Thyroid gland (tissue), 4 donors: ENCODE measurements around the gene DKC1. TPM values are rescaled to one million over a fixed set of nuclear protein-coding genes. Genes with fewer than 3 reads are reported as not detected.
A peak's percentile ranks its signal among the peaks of the same experiment; 100 is the strongest.

Source experiments
- DNase-seq, 2 donors: peaks; one replicate each; pipeline ENCODE4 v3.0.0-alpha.2; 2019
- H3K27ac ChIP-seq, 3 donors: fragments of 200-600 bp; sonication (generic); 1 replicate in 2 of 3; 2 replicates in 1 of 3; pipeline ENCODE4 v1.5.1; 2016 to 2019; ENCODE audit warnings: mild to moderate bottlenecking in 1 of 3, moderate library complexity in 1 of 3
- H3K27me3 ChIP-seq: fragments of 200-600 bp; sonication (generic); one replicate; pipeline ENCODE4 v1.5.1; 2019
- H3K36me3 ChIP-seq, 2 donors: fragments of 200-600 bp; sonication (generic); one replicate each; pipeline ENCODE4 v1.5.1; 2016 to 2019
- H3K4me1 ChIP-seq, 2 donors: fragments of 200-600 bp; sonication (generic); one replicate each; pipeline ENCODE4 v1.5.1; 2017 to 2019
- H3K4me3 ChIP-seq, 3 donors: fragments of 200-600 bp; sonication (generic); replicated peaks in 1 of 3; 1 replicate in 2 of 3; 2 replicates in 1 of 3; pipeline ENCODE4 v1.5.1; 2016; ENCODE audit warnings: mild to moderate bottlenecking in 1 of 3
- H3K9me3 ChIP-seq: fragments of 200-600 bp; sonication (generic); one replicate; pipeline ENCODE4 v1.5.1; 2017
- POLR2A ChIP-seq, 2 donors: fragments of 450-650 bp; IDR thresholded peaks; one replicate each; pipeline ENCODE4 v1.6.1; 2017; ENCODE audit warnings: antibody characterized with exemption in 2 of 2, mild to moderate bottlenecking in 2 of 2, moderate library complexity in 1 of 2
- WGBS, 2 donors: methylation state at CpG; one replicate each; pipeline ENCODE4 v1.1.5; 2017; 5-methylcytosine and 5-hydroxymethylcytosine counted together
- intact Hi-C: fragments of 100-400 bp; cut with DNase I; formaldehyde crosslinking; loops from one replicate; pipeline ENCODE4 v1.15.1; 2023
- total RNA-seq, 4 donors: library from RNA; depleted of rRNA; stranded (reverse); fragments of >200 nt; gene quantifications; one replicate each; pipeline ENCODE4 v1.2.3, GENCODE V29; 2016
- TF ChIP-seq, protein P1 (sequence below), 6 experiments: fragments of 200-600 bp in 3 of 6; fragments of 450-650 bp in 3 of 6; sonication (generic) in 3 of 6; IDR thresholded peaks; one replicate each; pipeline ENCODE4 v1.5.1; 2016 to 2019; ENCODE audit warnings: antibody characterized with exemption in 6 of 6, mild to moderate bottlenecking in 2 of 6, inconsistent platforms in 1 of 6, moderate library complexity in 1 of 6

DKC1 gene
- total RNA-seq, 4 donors from 2014 or later, result 33.8 to 41.5 (median 35.2) TPM

- 65 to 76% methylated on average over 6 of the region's 6 CpGs for WGBS, 2 donors
- Histone ChIP-seq H3K4me1 (no peaks in the 10 kb centered on the region), H3K9me3 (no peaks in the 10 kb centered on the region), H3K27ac (no peak overlapping the region), H3K36me3 (no peaks in the 10 kb centered on the region), H3K4me3 (no peak overlapping the region), H3K27me3 (no peaks in the 10 kb centered on the region)
- intact Hi-C loops, result no loop called here
- no peak for DNase-seq
- TF ChIP-seq POLR2A (IDR thresholded peaks at IDR 0.05), result no peak
- TF ChIP-seq, protein P1, sequence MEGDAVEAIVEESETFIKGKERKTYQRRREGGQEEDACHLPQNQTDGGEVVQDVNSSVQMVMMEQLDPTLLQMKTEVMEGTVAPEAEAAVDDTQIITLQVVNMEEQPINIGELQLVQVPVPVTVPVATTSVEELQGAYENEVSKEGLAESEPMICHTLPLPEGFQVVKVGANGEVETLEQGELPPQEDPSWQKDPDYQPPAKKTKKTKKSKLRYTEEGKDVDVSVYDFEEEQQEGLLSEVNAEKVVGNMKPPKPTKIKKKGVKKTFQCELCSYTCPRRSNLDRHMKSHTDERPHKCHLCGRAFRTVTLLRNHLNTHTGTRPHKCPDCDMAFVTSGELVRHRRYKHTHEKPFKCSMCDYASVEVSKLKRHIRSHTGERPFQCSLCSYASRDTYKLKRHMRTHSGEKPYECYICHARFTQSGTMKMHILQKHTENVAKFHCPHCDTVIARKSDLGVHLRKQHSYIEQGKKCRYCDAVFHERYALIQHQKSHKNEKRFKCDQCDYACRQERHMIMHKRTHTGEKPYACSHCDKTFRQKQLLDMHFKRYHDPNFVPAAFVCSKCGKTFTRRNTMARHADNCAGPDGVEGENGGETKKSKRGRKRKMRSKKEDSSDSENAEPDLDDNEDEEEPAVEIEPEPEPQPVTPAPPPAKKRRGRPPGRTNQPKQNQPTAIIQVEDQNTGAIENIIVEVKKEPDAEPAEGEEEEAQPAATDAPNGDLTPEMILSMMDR (IDR thresholded peaks at IDR 0.05), result no peak
Measured at GRCh38 chrX:154719132-154719675, 43.5 kb upstream of the DKC1 start.

- no peaks in the 10 kb centered on the region for H3K4me1 ChIP-seq
- no peak for DNase-seq
- no peak overlapping the region for H3K27ac ChIP-seq
- TF ChIP-seq, protein P1 (IDR thresholded peaks at IDR 0.05), result no peak
- TF ChIP-seq POLR2A (IDR thresholded peaks at IDR 0.05), result no peak
- no peaks in the 10 kb centered on the region for H3K9me3 ChIP-seq
- WGBS, 2 donors, result 72 to 100% methylated on average over 4 of the region's 4 CpGs
- intact Hi-C loops, result no loop called here
- H3K27me3 ChIP-seq, result no peaks in the 10 kb centered on the region
- H3K36me3 ChIP-seq, result no peaks in the 10 kb centered on the region
- no peak overlapping the region for H3K4me3 ChIP-seq
Measured at GRCh38 chrX:154720067-154720466, 42.6 kb upstream of the DKC1 start.

DNA sequence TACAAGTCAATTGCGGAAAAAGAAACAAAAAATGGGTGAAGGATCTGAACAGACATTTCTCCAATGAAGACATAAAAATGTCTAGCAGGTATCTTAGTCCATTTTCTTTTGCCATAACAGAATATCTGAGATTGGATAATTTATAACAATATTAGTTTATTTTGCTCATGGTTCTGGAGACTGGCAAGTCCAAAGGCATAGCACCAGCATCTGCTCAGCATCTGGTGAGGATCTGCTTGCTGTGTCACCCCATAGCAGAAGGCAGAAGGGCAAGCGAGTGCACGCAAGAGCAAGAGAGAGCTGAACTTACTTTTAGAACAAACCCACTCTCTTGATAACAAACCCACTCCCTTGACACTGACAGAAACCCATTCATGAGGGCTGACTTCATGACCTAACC lies 41.5 kb upstream of the DKC1 start:
- Histone ChIP-seq H3K4me1 (no peaks in the 10 kb centered on the region), H3K9me3 (no peaks in the 10 kb centered on the region), H3K36me3 (no peaks in the 10 kb centered on the region), H3K27me3 (no peaks in the 10 kb centered on the region), H3K27ac (no peak overlapping the region), H3K4me3 (no peak overlapping the region)
- TF ChIP-seq, protein P1 (IDR thresholded peaks at IDR 0.05), result no peak
- TF ChIP-seq POLR2A (IDR thresholded peaks at IDR 0.05), result no peak
- intact Hi-C loops, result no loop called here
- 98 to 100% methylated on average over 3 of the region's 3 CpGs for WGBS, 2 donors
- no peak for DNase-seq

DNA sequence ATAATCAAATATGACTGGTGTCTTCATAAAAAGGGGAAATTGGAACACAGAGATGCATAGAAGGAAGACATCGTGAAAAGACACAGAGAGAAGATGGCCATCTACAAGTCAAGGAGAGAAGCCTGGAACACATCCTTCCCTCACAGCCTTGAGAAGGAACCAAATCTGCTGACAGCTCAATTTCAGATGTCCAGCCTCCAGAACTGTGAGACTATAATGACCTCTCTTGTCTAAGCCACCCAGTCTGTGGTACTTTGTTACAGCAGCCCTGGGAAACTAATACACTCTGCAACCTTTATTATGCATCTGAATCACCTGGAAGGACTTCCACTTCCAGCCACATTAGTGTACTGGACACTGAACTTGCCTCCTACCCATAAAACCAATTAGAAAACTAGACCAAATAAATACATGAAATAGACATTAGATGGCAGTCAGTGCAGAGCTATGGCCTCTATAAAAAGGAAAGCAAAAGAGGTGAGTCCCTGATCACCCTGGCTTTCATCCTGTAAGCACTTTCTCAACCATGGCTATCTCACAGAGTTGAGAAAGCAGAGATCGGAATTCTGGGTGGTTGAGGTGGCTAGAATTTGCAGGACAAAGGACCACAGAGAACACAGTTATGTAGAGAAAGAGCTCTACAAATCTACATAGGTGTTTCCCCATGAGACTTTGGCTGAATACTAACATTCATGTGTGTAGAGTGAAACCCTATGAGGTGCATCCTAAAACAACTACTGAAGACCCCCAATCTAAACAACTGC lies 37.5 kb upstream of the DKC1 start:
- WGBS, 2 donors, result 79 to 90% methylated on average over 2 of the region's 2 CpGs
- Histone ChIP-seq H3K4me3 (no peak overlapping the region), H3K27me3 (no peaks in the 10 kb centered on the region), H3K9me3 (no peaks in the 10 kb centered on the region), H3K36me3 (no peaks in the 10 kb centered on the region), H3K4me1 (peaks cover 21 to 39% of the 10 kb centered on the region in 2 donors), H3K27ac (no peak overlapping the region)
- no peak for DNase-seq
- intact Hi-C loops, result no loop called here
- TF ChIP-seq, protein P1 (IDR thresholded peaks at IDR 0.05), result no peak
- no peak for TF ChIP-seq POLR2A (IDR thresholded peaks at IDR 0.05)

- H3K27ac ChIP-seq, result peak overlapping the region; percentile 74 to 91 (median 79)
- no peak for DNase-seq
- peaks cover 35 to 56% of the 10 kb centered on the region in 2 donors for H3K4me1 ChIP-seq
- H3K9me3 ChIP-seq, result no peaks in the 10 kb centered on the region
- H3K4me3 ChIP-seq, result no peak overlapping the region
- H3K27me3 ChIP-seq, result no peaks in the 10 kb centered on the region
- H3K36me3 ChIP-seq, result no peaks in the 10 kb centered on the region
- intact Hi-C loops, result no loop called here
- 94 to 100% methylated on average over 1 of the region's 1 CpG for WGBS, 2 donors
- TF ChIP-seq, protein P1 (IDR thresholded peaks at IDR 0.05), result no peak
- TF ChIP-seq POLR2A (IDR thresholded peaks at IDR 0.05), result no peak
Measured at GRCh38 chrX:154727418-154727817, 35.2 kb upstream of the DKC1 start.
